ENCODE measurements around the gene GABRG3. TPM values are rescaled to one million over a fixed set of nuclear protein-coding genes. Genes with fewer than 3 reads are reported as not detected.

Gene GABRG3
- total and polyA plus RNA-seq, 2 donors (not counting 3 experiments of a cell fraction or from before 2014, with no cell fraction given), result not detected

GRCh38 chr15:26929588-26929987, 41.4 kb upstream of the GABRG3 start:
- dilution Hi-C loops (cut with MboI; ENCODE audit: extremely low pct_ligation_motif_present, low sequenced_read_pairs), result no loop called here
- Histone ChIP-seq H4K20me1 (replicated peaks; ENCODE audit: control insufficient read depth, extremely low read depth, insufficient read depth, low read length) (no peaks in the 10 kb centered on the region), H3K4me1 (ENCODE audit: control insufficient read depth, extremely low read depth, insufficient read depth, low read length) (no peaks in the 10 kb centered on the region), H3K4me3 (replicated peaks in 1 of 3; ENCODE audit: insufficient read depth in 1 of 3, low read depth in 1 of 3, low read length in 3 of 3) (no peak overlapping the region), H3K4me2 (ENCODE audit: insufficient read depth, low read length) (no peak overlapping the region), H3K27ac (ENCODE audit: insufficient read depth, low read depth, low read length) (no peak overlapping the region), H2AFZ (ENCODE audit: low read depth, low read length) (no peak overlapping the region), H3K79me2 (ENCODE audit: control insufficient read depth, insufficient read depth, low read length) (no peaks in the 10 kb centered on the region), H3K9me3 (replicated peaks; ENCODE audit: control insufficient read depth, insufficient read depth, low read length) (peaks cover 2% of the 10 kb centered on the region), H3K27me3 (ENCODE audit: control insufficient read depth in 2 of 2, insufficient read depth in 2 of 2, low read length in 2 of 2) (no peaks in the 10 kb centered on the region), H3K9ac (replicated peaks; ENCODE audit: extremely low read depth, insufficient read depth, low read length) (no peak overlapping the region), H3K9me1 (replicated peaks; ENCODE audit: control insufficient read depth, extremely low read depth, insufficient read depth, low read length) (no peaks in the 10 kb centered on the region), H3K36me3 (ENCODE audit: control insufficient read depth in 2 of 2, extremely low read depth in 1 of 2, insufficient read depth in 2 of 2, low read length in 2 of 2) (no peaks in the 10 kb centered on the region)
- DNase-seq (ENCODE audit: low read depth, low spot score) (no peak), FAIRE-seq (no peak)
- ChIA-PET CTCF (no interaction called here), POLR2A (no interaction called here)
- BruUV-seq (replicated peaks), result no TSS peak
- intact Hi-C loops (cut with micrococcal nuclease), result no loop called here
- TF ChIP-seq EZH2 (IDR thresholded peaks at IDR 0.05; ENCODE audit: borderline replicate concordance, low read depth, low read length, severe bottlenecking) (no peak), JUN (IDR thresholded peaks at IDR 0.05; ENCODE audit: borderline replicate concordance, insufficient read depth, insufficient read length, low read depth) (no peak), FOS (IDR thresholded peaks at IDR 0.05; ENCODE audit: borderline replicate concordance, insufficient read depth, low read length) (no peak), GATA2 (IDR thresholded peaks at IDR 0.05; ENCODE audit: insufficient read depth, insufficient read length, low read depth, low read length) (no peak), POLR2AphosphoS5 (IDR thresholded peaks at IDR 0.05; ENCODE audit: insufficient read depth, low read depth, low read length) (no peak), POLR2A (IDR thresholded peaks at IDR 0.05; ENCODE audit: low read depth, low read length) (no peak)
- TF ChIP-seq, protein P1, sequence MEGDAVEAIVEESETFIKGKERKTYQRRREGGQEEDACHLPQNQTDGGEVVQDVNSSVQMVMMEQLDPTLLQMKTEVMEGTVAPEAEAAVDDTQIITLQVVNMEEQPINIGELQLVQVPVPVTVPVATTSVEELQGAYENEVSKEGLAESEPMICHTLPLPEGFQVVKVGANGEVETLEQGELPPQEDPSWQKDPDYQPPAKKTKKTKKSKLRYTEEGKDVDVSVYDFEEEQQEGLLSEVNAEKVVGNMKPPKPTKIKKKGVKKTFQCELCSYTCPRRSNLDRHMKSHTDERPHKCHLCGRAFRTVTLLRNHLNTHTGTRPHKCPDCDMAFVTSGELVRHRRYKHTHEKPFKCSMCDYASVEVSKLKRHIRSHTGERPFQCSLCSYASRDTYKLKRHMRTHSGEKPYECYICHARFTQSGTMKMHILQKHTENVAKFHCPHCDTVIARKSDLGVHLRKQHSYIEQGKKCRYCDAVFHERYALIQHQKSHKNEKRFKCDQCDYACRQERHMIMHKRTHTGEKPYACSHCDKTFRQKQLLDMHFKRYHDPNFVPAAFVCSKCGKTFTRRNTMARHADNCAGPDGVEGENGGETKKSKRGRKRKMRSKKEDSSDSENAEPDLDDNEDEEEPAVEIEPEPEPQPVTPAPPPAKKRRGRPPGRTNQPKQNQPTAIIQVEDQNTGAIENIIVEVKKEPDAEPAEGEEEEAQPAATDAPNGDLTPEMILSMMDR (IDR thresholded peaks at IDR 0.05; ENCODE audit: extremely low read depth in 1 of 2, insufficient read depth in 1 of 2, low read depth in 1 of 2, low read length in 2 of 2), result no peak
- TF ChIP-seq, protein P2, sequence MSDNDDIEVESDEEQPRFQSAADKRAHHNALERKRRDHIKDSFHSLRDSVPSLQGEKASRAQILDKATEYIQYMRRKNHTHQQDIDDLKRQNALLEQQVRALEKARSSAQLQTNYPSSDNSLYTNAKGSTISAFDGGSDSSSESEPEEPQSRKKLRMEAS (IDR thresholded peaks at IDR 0.05; ENCODE audit: insufficient read depth, insufficient read length), result no peak

All from endothelial cell of umbilical vein (primary cell).